HG02588 (cell line): ENCODE measurements around the gene AOC3.
"Not testable (repeated sequence)": the region's sequence is repeated elsewhere in the genome, so short reads cannot be mapped to it uniquely, and the experiment has no call there.

Experiments used
- ATAC-seq: cut with Tn5 transposase; IDR thresholded peaks from one replicate; pipeline ENCODE4 v1.9.1; 2021; ENCODE audit warnings: mild to moderate bottlenecking, moderate library complexity; ENCODE audit not compliant: unreplicated experiment

Gene AOC3

GRCh38 chr17:42866631-42867575 lies 15.9 kb downstream of the AOC3 start:
- no peak for ATAC-seq

- not testable (repeated sequence) for ATAC-seq
Measured at GRCh38 chr17:42867694-42868261, 16.8 kb downstream of the AOC3 start.

DNA sequence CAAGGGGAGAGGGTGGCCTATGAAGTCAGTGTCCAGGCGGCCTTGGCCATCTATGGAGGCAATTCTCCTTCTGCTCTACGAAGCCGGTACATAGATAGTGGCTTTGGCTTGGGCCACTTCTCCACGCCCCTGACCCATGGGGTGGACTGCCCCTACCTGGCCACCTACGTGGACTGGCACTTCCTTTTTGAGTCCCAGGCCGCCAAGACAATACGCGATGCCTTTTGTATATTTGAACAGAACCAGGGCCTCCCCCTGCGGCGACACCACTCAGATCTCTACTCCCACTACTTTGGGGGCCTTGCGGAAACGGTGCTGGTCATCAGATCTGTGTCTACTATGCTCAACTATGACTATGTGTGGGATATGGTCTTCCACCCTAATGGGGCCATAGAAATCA lies 17.3 kb downstream of the AOC3 start:
- no peak for ATAC-seq

GRCh38 chr17:42871647-42872046 lies 20.6 kb downstream of the AOC3 start:
- ATAC-seq: no peak

- no peak for ATAC-seq
Measured at GRCh38 chr17:42872251-42872965, 21.4 kb downstream of the AOC3 start.

DNA sequence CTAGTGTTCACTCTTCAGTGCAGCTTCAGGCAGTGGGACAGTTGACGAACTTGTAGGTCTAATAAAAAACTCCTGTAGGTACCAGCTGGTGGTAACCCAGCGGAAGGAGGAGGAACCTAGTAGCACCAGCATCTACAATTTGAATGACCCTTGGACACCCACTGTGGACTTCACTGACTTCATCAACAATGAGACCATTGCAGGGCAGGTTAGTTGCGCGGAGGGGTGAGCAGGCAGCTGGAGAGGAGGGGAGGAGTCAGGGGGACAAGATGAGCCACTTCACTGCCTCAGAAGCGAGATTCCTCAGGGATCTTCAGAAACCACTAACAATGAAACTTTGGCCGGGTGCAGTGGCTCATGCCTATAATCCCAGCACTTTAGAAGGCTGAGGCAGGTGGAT lies 22.3 kb downstream of the AOC3 start:
- ATAC-seq: no peak

DNA sequence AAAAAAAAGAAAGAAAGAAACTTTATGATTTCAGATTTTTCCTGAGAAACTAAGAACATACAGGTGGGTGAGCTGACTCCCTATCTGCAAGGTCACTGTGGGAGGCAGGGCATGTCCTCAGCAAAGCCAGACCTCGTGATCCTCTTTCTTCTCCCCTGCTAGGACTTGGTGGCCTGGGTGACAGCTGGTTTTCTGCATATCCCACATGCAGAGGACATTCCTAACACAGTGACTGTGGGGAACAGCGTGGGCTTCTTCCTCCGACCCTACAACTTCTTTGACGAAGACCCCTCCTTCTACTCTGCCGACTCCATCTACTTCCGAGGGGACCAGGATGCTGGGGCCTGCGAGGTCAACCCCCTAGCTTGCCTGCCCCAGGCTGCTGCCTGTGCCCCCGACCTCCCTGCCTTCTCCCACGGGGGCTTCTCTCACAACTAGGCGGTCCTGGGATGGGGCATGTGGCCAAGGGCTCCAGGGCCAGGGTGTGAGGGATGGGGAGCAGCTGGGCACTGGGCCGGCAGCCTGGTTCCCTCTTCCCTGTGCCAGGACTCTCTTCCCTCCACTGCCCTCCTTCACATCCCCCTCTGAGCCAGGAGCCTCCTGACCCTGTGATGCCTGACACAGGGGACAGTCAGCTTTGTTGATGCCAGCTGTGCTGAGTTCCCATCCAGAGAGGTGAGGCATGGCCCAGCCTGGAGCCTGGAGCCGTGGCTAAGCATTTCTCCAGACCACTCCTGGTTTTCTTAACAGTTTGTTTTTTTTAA lies 23.1 kb downstream of the AOC3 start:
- ATAC-seq: not testable (repeated sequence)

GRCh38 chr17:42877037-42877436 lies 26.0 kb downstream of the AOC3 start:
- no peak for ATAC-seq

DNA sequence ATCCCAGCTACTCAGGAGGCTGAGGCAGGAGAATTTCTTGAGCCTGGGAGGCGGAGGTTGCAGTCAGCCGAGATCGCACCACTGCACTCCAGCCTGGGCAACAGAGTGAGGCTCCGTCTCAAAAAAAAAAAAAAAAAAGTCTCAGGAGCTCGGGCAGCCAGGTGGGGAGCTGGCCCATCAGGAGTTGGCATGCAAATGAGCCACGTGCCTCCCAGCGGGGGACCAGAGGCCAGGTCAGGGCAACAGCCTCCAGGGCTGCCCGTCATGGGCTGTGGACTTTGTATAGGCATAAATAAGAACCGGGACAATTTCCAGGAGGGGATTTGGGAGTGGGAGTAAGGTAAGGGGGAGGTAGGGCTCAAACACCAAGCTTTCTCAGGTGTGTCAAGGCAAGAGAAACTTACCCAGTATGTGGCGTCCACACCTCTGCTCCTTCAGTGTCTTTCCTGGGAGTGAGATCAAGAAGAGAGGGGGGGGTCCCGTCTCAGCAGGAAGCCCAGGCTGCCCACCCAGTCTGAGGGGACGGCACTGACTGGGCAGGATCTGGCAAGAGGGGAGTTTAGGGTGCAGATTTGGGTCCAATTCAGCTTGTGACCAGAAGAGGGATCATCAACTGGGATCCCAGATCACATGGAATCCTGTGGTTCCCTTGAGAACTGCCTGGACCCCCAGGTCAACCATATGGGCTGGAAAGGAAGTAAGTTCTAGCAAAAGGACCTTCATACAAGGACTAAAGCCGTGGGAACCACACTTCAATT lies 27.3 kb downstream of the AOC3 start:
- ATAC-seq: no peak

- no peak for ATAC-seq
Measured at GRCh38 chr17:42878924-42879595, 28.1 kb downstream of the AOC3 start.

- no peak for ATAC-seq
Measured at GRCh38 chr17:42879596-42879985, 28.6 kb downstream of the AOC3 start.

GRCh38 chr17:42880776-42881310 lies 29.8 kb downstream of the AOC3 start:
- ATAC-seq: no peak

- not testable (repeated sequence) for ATAC-seq
Measured at GRCh38 chr17:42881706-42882105, 30.7 kb downstream of the AOC3 start.

DNA sequence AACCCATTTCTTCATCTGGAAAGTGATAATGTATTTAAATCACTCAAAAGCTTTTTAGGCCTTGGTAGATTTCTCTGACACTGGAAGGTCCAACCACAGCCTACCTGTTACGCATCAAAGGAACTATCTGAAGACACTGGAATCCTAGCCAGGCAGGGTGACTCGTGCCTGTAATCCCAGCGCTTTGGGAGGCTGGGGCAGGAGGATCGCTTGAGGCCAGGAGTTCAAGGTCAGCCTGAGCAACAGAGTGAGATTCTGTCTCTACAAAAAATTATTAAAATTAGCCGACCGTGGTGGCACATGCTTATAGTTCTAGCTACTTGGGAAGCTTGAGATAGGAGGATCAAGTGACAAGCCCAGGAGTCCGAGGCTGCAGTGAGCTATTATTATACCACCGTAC lies 31.2 kb downstream of the AOC3 start:
- no peak for ATAC-seq

- no peak for ATAC-seq
Measured at GRCh38 chr17:42883802-42884558, 33.0 kb downstream of the AOC3 start.

GRCh38 chr17:42885806-42886205 lies 34.8 kb downstream of the AOC3 start:
- not testable (repeated sequence) for ATAC-seq

GRCh38 chr17:42886283-42887176 lies 35.5 kb downstream of the AOC3 start:
- no peak for ATAC-seq

DNA sequence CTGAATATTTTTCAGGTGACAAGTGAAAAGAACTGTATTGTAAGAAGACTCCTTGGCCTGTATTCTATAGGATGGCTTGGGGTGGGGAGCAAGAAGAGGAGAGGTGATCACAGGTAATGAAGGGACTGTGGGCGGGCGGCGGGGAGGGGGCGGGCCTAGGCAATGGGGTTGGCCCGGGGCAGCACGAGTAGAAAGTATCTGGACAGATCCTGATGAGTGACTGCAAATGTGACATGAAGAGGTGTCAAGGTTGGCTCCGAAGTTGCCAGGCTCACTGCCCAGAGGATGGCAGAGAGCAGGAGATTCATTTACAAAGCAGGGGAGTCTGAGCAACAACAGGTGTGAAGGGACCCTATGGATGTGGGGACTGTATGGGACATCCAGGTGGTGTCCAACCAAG lies 38.8 kb downstream of the AOC3 start:
- ATAC-seq: no peak
